Activated T-helper 2 cell treated with anti-CD3 and anti-CD28 coated beads, Interferon-gamma antibody, Interleukin-2, Interleukin-4, amounts not matched to agents 10 μg/mL and 5 μg/mL and 100 μg/mL, durations not matched to agents 14 hours and 24 hours and 36 hours (primary cell): ENCODE measurements around the gene P3H3. TPM values are rescaled to one million over a fixed set of nuclear protein-coding genes. Genes with fewer than 3 reads are reported as not detected.
"Not testable (repeated sequence)": the region's sequence is repeated elsewhere in the genome, so short reads cannot be mapped to it uniquely, and the experiment has no call there.

Source experiments
- DNase-seq: peaks from one replicate; pipeline ENCODE4 v3.0.0; 2021; ENCODE audit warnings: low spot score
- H3K27ac Mint-ChIP-seq: one replicate; pipeline ENCODE4 v1.8.0; 2021; ENCODE audit warnings: mixed read lengths
- H3K27me3 Mint-ChIP-seq: one replicate; pipeline ENCODE4 v1.8.0; 2021; ENCODE audit warnings: low read depth, mixed read lengths
- H3K36me3 Mint-ChIP-seq: one replicate; pipeline ENCODE4 v1.8.0; 2021; ENCODE audit warnings: low read depth, mixed read lengths
- H3K4me1 Mint-ChIP-seq: one replicate; pipeline ENCODE4 v1.8.0; 2021; ENCODE audit warnings: low read depth, mixed read lengths
- H3K4me3 Mint-ChIP-seq: one replicate; pipeline ENCODE4 v1.8.0; 2021; ENCODE audit warnings: low read depth, mild to moderate bottlenecking, moderate library complexity, mixed read lengths
- H3K9me3 Mint-ChIP-seq: one replicate; pipeline ENCODE4 v1.8.0; 2021; ENCODE audit warnings: mixed read lengths
- intact Hi-C: fragments of 100-400 bp; cut with micrococcal nuclease; formaldehyde crosslinking; loops from one replicate; pipeline ENCODE4 v1.15.1; 2023
- total RNA-seq: library from RNA; stranded (reverse); gene quantifications from 2 replicates; pipeline ENCODE4 v1.2.3, GENCODE V29; 2022

P3H3 gene
- total RNA-seq, 1 donor from 2014 or later = 5.2 TPM

DNA sequence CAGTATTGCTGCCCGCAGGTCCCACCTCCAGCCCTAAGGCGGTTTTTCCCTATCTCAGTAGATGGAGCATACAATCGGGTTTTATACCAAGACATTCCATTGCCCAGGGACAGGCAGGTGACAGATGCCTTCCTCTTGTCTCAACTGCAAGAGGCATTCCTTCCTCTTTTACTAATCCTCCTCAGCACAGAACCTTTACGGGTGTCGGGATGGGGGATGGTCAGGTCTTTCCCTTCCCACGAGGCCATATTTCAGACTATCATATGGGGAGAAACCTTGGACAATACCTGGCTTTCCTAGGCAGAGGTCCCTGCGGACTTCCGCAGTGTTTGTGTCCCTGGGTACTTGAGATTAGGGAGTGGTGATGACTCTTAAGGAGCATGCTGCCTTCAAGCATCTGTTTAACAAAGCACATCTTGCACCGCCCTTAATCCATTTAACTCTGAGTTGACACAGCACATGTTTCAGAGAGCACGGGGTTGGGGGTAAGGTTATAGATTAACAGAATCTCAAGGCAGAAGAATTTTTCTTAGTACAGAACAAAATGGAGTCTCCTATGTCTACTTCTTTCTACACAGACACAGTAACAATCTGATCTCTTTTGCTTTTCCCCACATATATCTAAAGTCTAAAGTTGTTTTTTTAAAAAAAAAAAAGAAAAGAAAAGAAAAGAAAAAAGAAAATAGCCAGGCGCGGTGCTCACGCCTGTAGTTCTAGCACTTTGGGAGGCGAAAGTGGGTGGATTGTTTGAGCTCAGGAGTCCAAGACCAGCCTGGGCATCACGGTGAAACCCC lies 58.2 kb downstream of the P3H3 start:
- intact Hi-C loops, H3K27ac Mint-ChIP-seq, H3K27me3 Mint-ChIP-seq, H3K4me1 Mint-ChIP-seq, H3K4me3 Mint-ChIP-seq, DNase-seq, H3K9me3 Mint-ChIP-seq: not testable (repeated sequence)
- H3K36me3 Mint-ChIP-seq = peaks cover 32% of the 10 kb centered on the region

DNA sequence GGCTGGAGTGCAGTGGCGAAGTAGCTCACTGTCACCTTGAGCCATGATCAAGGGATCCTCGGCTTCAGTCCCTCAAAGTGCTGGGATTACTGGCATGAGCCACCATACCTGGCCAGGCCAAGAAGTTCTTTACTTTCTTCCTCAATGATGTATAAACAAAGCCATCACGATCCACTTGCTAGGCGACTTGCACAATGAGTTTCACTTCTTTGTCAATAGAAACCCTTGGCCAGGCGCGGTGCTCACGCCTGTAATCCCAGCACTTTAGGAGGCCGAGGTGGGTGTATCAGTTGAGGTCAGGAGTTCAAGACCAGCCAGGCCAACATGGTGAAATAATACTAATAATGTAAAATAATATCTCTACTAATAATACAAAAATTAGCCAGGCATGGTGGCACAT lies 59.3 kb downstream of the P3H3 start:
- no peaks in the 10 kb centered on the region for H3K27me3 Mint-ChIP-seq
- H3K36me3 Mint-ChIP-seq = peaks cover 35% of the 10 kb centered on the region
- H3K27ac Mint-ChIP-seq = no peak overlapping the region
- peaks cover 11% of the 10 kb centered on the region for H3K4me1 Mint-ChIP-seq
- H3K9me3 Mint-ChIP-seq = no peaks in the 10 kb centered on the region
- H3K4me3 Mint-ChIP-seq = no peak overlapping the region
- intact Hi-C loops = no loop called here
- no peak for DNase-seq

DNA sequence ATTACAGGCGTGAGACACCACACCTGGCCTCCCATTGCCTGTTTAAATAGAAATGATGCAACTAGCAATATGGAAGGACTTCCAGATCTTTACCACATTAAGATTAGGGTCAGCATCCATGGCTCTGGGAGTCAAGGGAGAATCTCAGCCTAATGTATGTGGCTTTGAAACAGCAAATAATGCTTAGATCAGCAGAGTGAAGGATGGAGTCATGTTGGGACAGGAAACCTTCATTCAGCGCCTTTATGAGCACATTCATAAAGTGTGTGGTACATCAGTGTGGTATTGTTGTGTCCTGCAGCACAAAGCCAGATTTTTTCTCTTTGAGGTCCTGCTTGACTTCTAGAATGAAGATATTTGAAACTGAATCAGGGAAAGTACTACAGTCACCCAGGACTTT lies 60.2 kb downstream of the P3H3 start:
- no peaks in the 10 kb centered on the region for H3K27me3 Mint-ChIP-seq
- peaks cover 32% of the 10 kb centered on the region for H3K36me3 Mint-ChIP-seq
- H3K27ac Mint-ChIP-seq = no peak overlapping the region
- intact Hi-C loops = no loop called here
- H3K4me1 Mint-ChIP-seq = peaks cover 13% of the 10 kb centered on the region
- no peak for DNase-seq
- no peak overlapping the region for H3K4me3 Mint-ChIP-seq
- no peaks in the 10 kb centered on the region for H3K9me3 Mint-ChIP-seq

DNA sequence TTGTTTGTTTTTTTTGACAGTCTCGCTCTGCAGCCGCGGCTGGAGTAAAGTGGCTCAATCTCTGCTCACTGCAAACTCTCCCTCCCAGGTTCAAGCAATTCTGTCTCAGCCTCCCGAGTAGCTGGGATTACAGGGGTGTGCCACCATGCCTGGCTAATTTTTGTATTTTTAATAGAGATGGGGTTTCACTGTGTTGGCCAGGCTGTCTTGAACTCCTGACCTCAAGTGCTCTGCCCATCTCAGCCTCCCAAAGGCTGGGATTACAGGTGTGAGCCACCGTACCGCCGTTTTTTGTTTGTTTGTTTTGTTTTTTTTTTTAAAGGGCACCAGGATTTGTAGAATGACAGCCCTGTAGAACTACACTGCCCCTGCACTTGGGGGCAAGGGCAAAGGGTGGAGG lies 60.6 kb downstream of the P3H3 start:
- intact Hi-C loops, H3K9me3 Mint-ChIP-seq, DNase-seq, H3K4me3 Mint-ChIP-seq, H3K27ac Mint-ChIP-seq, H3K27me3 Mint-ChIP-seq: not testable (repeated sequence)
- Mint-ChIP-seq H3K4me1 (peaks cover 13% of the 10 kb centered on the region), H3K36me3 (peaks cover 32% of the 10 kb centered on the region)

Other genes with a start within 250 kb of the P3H3 start
- gene CHD4, start 221.0 kb upstream of the P3H3 start, total RNA-seq = 343 and 351 TPM in 2 replicates
- 3.6 and 4.1 TPM in 2 replicates for gene LPAR5, start 192.4 kb upstream of the P3H3 start, total RNA-seq
- gene ACRBP, start 181.0 kb upstream of the P3H3 start, total RNA-seq = 1.2 and 1.5 TPM in 2 replicates
- 18.5 and 19.1 TPM in 2 replicates for gene ING4, start 165.3 kb upstream of the P3H3 start, total RNA-seq
- 73.7 and 75.4 TPM in 2 replicates for gene ZNF384, start 139.0 kb upstream of the P3H3 start, total RNA-seq
- 0.18 TPM in 1 of 2 replicates, not detected in the other for gene PIANP, start 127.6 kb upstream of the P3H3 start, total RNA-seq
- 33.0 and 35.6 TPM in 2 replicates for gene COPS7A, start 104.4 kb upstream of the P3H3 start, total RNA-seq
- 162 and 172 TPM in 2 replicates for gene MLF2, start 75.3 kb upstream of the P3H3 start, total RNA-seq
- gene PTMS, start 62.0 kb upstream of the P3H3 start, total RNA-seq = 235 and 262 TPM in 2 replicates
- 215 and 223 TPM in 2 replicates for gene LAG3, start 55.9 kb upstream of the P3H3 start, total RNA-seq
- 354 and 368 TPM in 2 replicates for gene CD4, start 38.9 kb upstream of the P3H3 start, total RNA-seq
- gene GPR162, start 6.6 kb upstream of the P3H3 start, total RNA-seq = 0.11 and 0.30 TPM in 2 replicates
- 1.2 and 1.3 TPM in 2 replicates for gene GNB3, start 12.5 kb downstream of the P3H3 start, total RNA-seq
- 41.6 and 42.1 TPM in 2 replicates for gene CDCA3, start 22.9 kb downstream of the P3H3 start, total RNA-seq
- 133 and 134 TPM in 2 replicates for gene USP5, start 23.7 kb downstream of the P3H3 start, total RNA-seq
- 1,708 and 1,711 TPM in 2 replicates for gene TPI1, start 39.1 kb downstream of the P3H3 start, total RNA-seq
- 3.7 and 4.1 TPM in 2 replicates for gene SPSB2, start 44.9 kb downstream of the P3H3 start, total RNA-seq
- gene LRRC23, start 76.4 kb downstream of the P3H3 start, total RNA-seq = 4.7 and 6.6 TPM in 2 replicates
- 230 and 235 TPM in 2 replicates for gene ENO2, start 86.2 kb downstream of the P3H3 start, total RNA-seq
- gene ATN1, start 99.6 kb downstream of the P3H3 start, total RNA-seq = 66.8 and 70.5 TPM in 2 replicates
- gene RNU7-1, start 115.4 kb downstream of the P3H3 start, total RNA-seq = not detected in 2 replicates
- gene C12orf57, start 115.6 kb downstream of the P3H3 start, total RNA-seq = 158 and 173 TPM in 2 replicates
- gene PTPN6, start 122.9 kb downstream of the P3H3 start, total RNA-seq = 250 and 252 TPM in 2 replicates
- 381 and 391 TPM in 2 replicates for gene PHB2, start 142.3 kb downstream of the P3H3 start, total RNA-seq
- 104 and 112 TPM in 2 replicates for gene EMG1, start 142.5 kb downstream of the P3H3 start, total RNA-seq
- 30.9 and 34.0 TPM in 2 replicates for gene LPCAT3, start 190.1 kb downstream of the P3H3 start, total RNA-seq
- 2.5 and 2.6 TPM in 2 replicates for gene C1S, start 232.3 kb downstream of the P3H3 start, total RNA-seq